K562 (cell line): ENCODE data around the gene PNCK.

Source experiments
- BRF2 ChIP-seq: IDR thresholded peaks from 3 replicates; pipeline ENCODE4 v1.6.1; 2011; ENCODE audit warnings: borderline replicate concordance, mild to moderate bottlenecking; ENCODE audit not compliant: insufficient read length, insufficient read depth
- E2F5 ChIP-seq: sonication (generic); formaldehyde crosslinking; IDR thresholded peaks from 2 replicates; pipeline ENCODE4 v1.8.0; 2022; ENCODE audit warnings: mild to moderate bottlenecking, missing genetic modification reagents
- EP300 ChIP-seq: IDR thresholded peaks from 2 replicates; pipeline ENCODE4 v1.6.1; 2012; ENCODE audit warnings: low read length, improper control_type of control experiment
- FOXJ3 ChIP-seq: sonication (generic); formaldehyde crosslinking; IDR thresholded peaks from 2 replicates; pipeline ENCODE4 v1.4.0; 2020; ENCODE audit warnings: mild to moderate bottlenecking, missing genetic modification reagents
- NFIX ChIP-seq: fragments of 250-450 bp; sonication (Bioruptor Pico); IDR thresholded peaks from 2 replicates; pipeline ENCODE4 v1.4.0; 2020; ENCODE audit warnings: low read depth, mild to moderate bottlenecking, moderate library complexity
- NR3C1 ChIP-seq: sonication (generic); formaldehyde crosslinking; IDR thresholded peaks from 2 replicates; pipeline ENCODE4 v1.8.1; 2022; ENCODE audit warnings: missing genetic modification reagents
- SMARCE1 ChIP-seq: fragments of 450-650 bp; IDR thresholded peaks from 2 replicates; pipeline ENCODE4 v1.7.1; 2016; ENCODE audit warnings: mild to moderate bottlenecking
- SNIP1 ChIP-seq: fragments of 450-650 bp; IDR thresholded peaks from 2 replicates; pipeline ENCODE4 v1.7.1; 2017; ENCODE audit warnings: low read depth, mild to moderate bottlenecking
- ZKSCAN1 ChIP-seq: fragments of 150-350 bp; IDR thresholded peaks from 2 replicates; pipeline ENCODE4 v1.6.1; 2016; ENCODE audit warnings: low read depth, low read length
- ZNF146 ChIP-seq: IDR thresholded peaks from one replicate; pipeline ENCODE4 v1.6.1; 2018; ENCODE audit warnings: missing compliant biosample characterization; ENCODE audit not compliant: unreplicated experiment

- TF ChIP-seq SMARCE1 = no peak
- no peak for TF ChIP-seq NR3C1 (CRISPR knock-in tag)
- TF ChIP-seq NFIX (CRISPR knock-in tag) = no peak
- no peak for TF ChIP-seq FOXJ3 (CRISPR knock-in tag)
- no peak for TF ChIP-seq BRF2
- no peak for TF ChIP-seq E2F5 (CRISPR knock-in tag)
- no peak for TF ChIP-seq ZKSCAN1
- TF ChIP-seq EP300 = no peak
- TF ChIP-seq ZNF146 = no peak
- TF ChIP-seq SNIP1 = no peak
Measured at GRCh38 chrX:153635388-153635787, 38.2 kb downstream of the PNCK start.
